ENCODE measurements around the gene STXBP5.

The STXBP5 gene

GRCh38 chr6:147179809-147180208, 24.4 kb upstream of the STXBP5 start:
- DNase-seq = no peak

- no peak for DNase-seq
Measured at GRCh38 chr6:147180926-147181325, 23.3 kb upstream of the STXBP5 start.

- DNase-seq = no peak
Measured at GRCh38 chr6:147184379-147184778, 19.8 kb upstream of the STXBP5 start.

GRCh38 chr6:147185216-147185615, 19.0 kb upstream of the STXBP5 start:
- no peak for DNase-seq

GRCh38 chr6:147190556-147190955, 13.7 kb upstream of the STXBP5 start:
- DNase-seq = no peak

GRCh38 chr6:147192278-147192911, 11.8 kb upstream of the STXBP5 start:
- no peak for DNase-seq

- no peak for DNase-seq
Measured at GRCh38 chr6:147194652-147195411, 9.4 kb upstream of the STXBP5 start.

- no peak for DNase-seq
Measured at GRCh38 chr6:147195510-147195909, 8.7 kb upstream of the STXBP5 start.

- DNase-seq = no peak
Measured at GRCh38 chr6:147195987-147196386, 8.2 kb upstream of the STXBP5 start.

GRCh38 chr6:147200711-147201110, 3.5 kb upstream of the STXBP5 start:
- DNase-seq = no peak

GRCh38 chr6:147201885-147202515, 2.2 kb upstream of the STXBP5 start:
- peak; percentile 9 for DNase-seq

GRCh38 chr6:147202516-147203310, 1.5 kb upstream of the STXBP5 start:
- peak; percentile 73 for DNase-seq

- DNase-seq = peak; percentile 31
Measured at GRCh38 chr6:147203311-147204059, 732 bp upstream of the STXBP5 start.

GRCh38 chr6:147204843-147205311, 660 bp downstream of the STXBP5 start:
- DNase-seq = no peak

GRCh38 chr6:147205690-147206600, 1.7 kb downstream of the STXBP5 start:
- peak; percentile 2 for DNase-seq

- no peak for DNase-seq
Measured at GRCh38 chr6:147207351-147207750, 3.1 kb downstream of the STXBP5 start.

- no peak for DNase-seq
Measured at GRCh38 chr6:147207837-147208754, 3.9 kb downstream of the STXBP5 start.

GRCh38 chr6:147209762-147210449, 5.7 kb downstream of the STXBP5 start:
- DNase-seq = no peak

GRCh38 chr6:147211349-147211748, 7.1 kb downstream of the STXBP5 start:
- DNase-seq = no peak

Measured in NCI-H510A (cell line).